Chondrocyte (in vitro differentiated cells): ENCODE results near the gene R3HDM1. TPM values are rescaled to one million over a fixed set of nuclear protein-coding genes. Genes with fewer than 3 reads are reported as not detected.

Experiments
- DNase-seq: peaks from one replicate; pipeline ENCODE4 v3.0.0; 2021; ENCODE audit warnings: mixed read lengths, low spot score
- H3K27ac Mint-ChIP-seq: one replicate; pipeline ENCODE4 v1.8.0; 2021; ENCODE audit warnings: mild to moderate bottlenecking, moderate library complexity, mixed read lengths; ENCODE audit not compliant: unreplicated experiment
- H3K27me3 Mint-ChIP-seq: 2 replicates; pipeline ENCODE4 v1.8.0; 2021; ENCODE audit warnings: low read depth, mixed read lengths
- H3K36me3 Mint-ChIP-seq: 2 replicates; pipeline ENCODE4 v1.8.0; 2021; ENCODE audit warnings: low read depth, mixed read lengths
- H3K4me1 Mint-ChIP-seq: 2 replicates; pipeline ENCODE4 v1.8.0; 2021; ENCODE audit warnings: low read depth, mild to moderate bottlenecking, mixed read lengths
- H3K4me3 Mint-ChIP-seq: one replicate; pipeline ENCODE4 v1.8.0; 2021; ENCODE audit warnings: mild to moderate bottlenecking, moderate library complexity, mixed read lengths; ENCODE audit not compliant: unreplicated experiment
- H3K9me3 Mint-ChIP-seq: 2 replicates; pipeline ENCODE4 v1.8.0; 2021; ENCODE audit warnings: low read depth, mixed read lengths
- CTCF ChIP-seq: fragments of 200-600 bp; sonication (generic); IDR thresholded peaks from 2 replicates; pipeline ENCODE4 v1.5.0; 2021; ENCODE audit warnings: antibody characterized with exemption, mild to moderate bottlenecking, moderate library complexity
- total RNA-seq: library from RNA; stranded (reverse); gene quantifications from 3 replicates; pipeline ENCODE4 v1.2.1, GENCODE V29; 2021

R3HDM1 gene
- total RNA-seq, 1 donor from 2014 or later: 28.2 TPM

- Mint-ChIP-seq H3K36me3 (peaks cover 7% of the 10 kb centered on the region), H3K4me3 (no peak overlapping the region), H3K27me3 (no peaks in the 10 kb centered on the region), H3K27ac (no peak overlapping the region), H3K4me1 (no peaks in the 10 kb centered on the region), H3K9me3 (peaks cover under 1% of the 10 kb centered on the region)
- no peak for TF ChIP-seq CTCF
- no peak for DNase-seq
Observed at GRCh38 chr2:135504811-135505210, 26.5 kb upstream of the R3HDM1 start.

- Mint-ChIP-seq H3K4me1 (peaks cover 7% of the 10 kb centered on the region), H3K9me3 (peaks cover 19% of the 10 kb centered on the region), H3K27me3 (no peaks in the 10 kb centered on the region), H3K27ac (no peak overlapping the region), H3K36me3 (peaks cover 3% of the 10 kb centered on the region), H3K4me3 (no peak overlapping the region)
- TF ChIP-seq CTCF: no peak
- peak; percentile 47 for DNase-seq
Observed at GRCh38 chr2:135510577-135510976, 20.7 kb upstream of the R3HDM1 start.

GRCh38 chr2:135512099-135512498 lies 19.2 kb upstream of the R3HDM1 start:
- Mint-ChIP-seq H3K4me1 (peaks cover 7% of the 10 kb centered on the region), H3K9me3 (peaks cover 19% of the 10 kb centered on the region), H3K27ac (no peak overlapping the region), H3K27me3 (no peaks in the 10 kb centered on the region), H3K4me3 (no peak overlapping the region), H3K36me3 (peaks cover 3% of the 10 kb centered on the region)
- DNase-seq: no peak
- TF ChIP-seq CTCF: no peak

- Mint-ChIP-seq H3K36me3 (peaks cover 3% of the 10 kb centered on the region), H3K9me3 (no peaks in the 10 kb centered on the region), H3K27ac (no peak overlapping the region), H3K4me3 (no peak overlapping the region), H3K27me3 (no peaks in the 10 kb centered on the region), H3K4me1 (peaks cover 2% of the 10 kb centered on the region)
- no peak for TF ChIP-seq CTCF
- DNase-seq: no peak
Observed at GRCh38 chr2:135525786-135526185, 5.5 kb upstream of the R3HDM1 start.

- DNase-seq: no peak
- TF ChIP-seq CTCF: no peak
- no peak overlapping the region for H3K4me3 Mint-ChIP-seq
- no peak overlapping the region for H3K27ac Mint-ChIP-seq
- H3K36me3 Mint-ChIP-seq: peaks cover 1% of the 10 kb centered on the region
- H3K4me1 Mint-ChIP-seq: peaks cover 11% of the 10 kb centered on the region
- no peaks in the 10 kb centered on the region for H3K27me3 Mint-ChIP-seq
- no peaks in the 10 kb centered on the region for H3K9me3 Mint-ChIP-seq
Observed at GRCh38 chr2:135528006-135528405, 3.3 kb upstream of the R3HDM1 start.
